ENCODE measurements around the gene AHCYL2. TPM values are rescaled to one million over a fixed set of nuclear protein-coding genes. Genes with fewer than 3 reads are reported as not detected.

Gene AHCYL2
- polyA plus RNA-seq, 3 donors: 10.7 to 14.6 (median 12.1) TPM

DNA sequence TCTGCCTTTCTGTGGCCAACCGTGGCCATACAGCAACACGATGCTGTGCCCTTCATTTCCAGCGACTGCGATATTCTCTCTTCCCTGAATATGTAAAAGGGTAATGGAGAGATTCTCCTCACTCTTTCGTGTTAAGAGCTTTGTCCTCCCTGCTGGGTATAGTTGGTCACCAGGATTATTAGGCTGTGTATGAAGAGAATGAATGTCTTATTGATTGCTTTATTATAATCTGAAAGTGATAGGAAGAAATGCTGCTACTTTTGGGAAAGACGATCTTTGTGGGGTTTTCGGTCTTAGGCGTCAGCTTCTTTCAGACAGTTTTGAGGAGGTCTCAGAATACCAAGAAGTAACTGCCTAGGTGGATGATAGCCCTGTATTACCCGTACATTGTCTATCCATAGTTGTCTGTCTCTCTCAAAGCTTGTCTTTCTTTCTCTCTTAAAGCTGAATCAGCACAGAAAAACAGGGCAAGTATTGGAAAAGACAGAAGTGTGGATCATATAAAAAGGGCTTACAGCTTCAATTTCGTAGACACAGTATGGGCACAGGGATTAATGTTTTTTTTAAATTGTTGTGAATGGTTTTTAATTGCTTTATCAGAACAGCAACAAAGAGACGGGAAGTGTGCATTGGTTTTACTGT, 1.2 kb downstream of the AHCYL2 start:
- Histone ChIP-seq H2AFZ (ENCODE audit: insufficient read depth, low read depth, low read length, poor library complexity, severe bottlenecking) (peak overlapping the region; percentile 89), H3K9me3 (replicated peaks in 1 of 2; ENCODE audit: control insufficient read depth in 1 of 2, insufficient read depth in 1 of 2, low read length in 2 of 2) (no peaks in the 10 kb centered on the region), H3K9ac (ENCODE audit: insufficient read depth, low read length, poor library complexity, severe bottlenecking) (peak overlapping the region; percentile 84), H3K27me3 (ENCODE audit: control insufficient read depth in 2 of 2, insufficient read depth in 2 of 2, low read length in 2 of 2) (no peaks in the 10 kb centered on the region), H3K4me3 (replicated peaks in 1 of 3; ENCODE audit: low read depth in 2 of 3, low read length in 3 of 3) (peak overlapping the region; percentile 69 to 88 (median 83)), H3K27ac (ENCODE audit: low read depth in 1 of 2, low read length in 2 of 2) (peak overlapping the region in 1 of 2 donors; percentile 99), H3K79me2 (ENCODE audit: insufficient read depth, low read length) (peaks cover 42% of the 10 kb centered on the region), H4K20me1 (ENCODE audit: insufficient read depth, low read length) (peaks cover 22% of the 10 kb centered on the region), H3K4me2 (replicated peaks; ENCODE audit: extremely low read depth, low read length, poor library complexity, severe bottlenecking) (peak overlapping the region; percentile 94), H3K4me1 (ENCODE audit: control insufficient read depth in 1 of 2, insufficient read depth in 2 of 2, low read length in 2 of 2) (peaks cover 33 to 35% of the 10 kb centered on the region in 2 donors), H3K36me3 (replicated peaks in 1 of 2; ENCODE audit: control insufficient read depth in 1 of 2, insufficient read depth in 2 of 2, low read length in 2 of 2) (no peaks in the 10 kb centered on the region)
- Mint-ChIP-seq H3K4me3 (peak overlapping the region; percentile 94 to 96), H3K4me1 (peaks cover 34% of the 10 kb centered on the region), H3K9me3 (no peaks in the 10 kb centered on the region), H3K27ac (peak overlapping the region in 4 of 7 donors; percentile 77 to 100 (median 88)), H3K27me3 (ENCODE audit: low read depth in 3 of 3) (peaks cover 0 to 1% (median 0%) of the 10 kb centered on the region in 3 donors), H3K36me3 (peaks cover 0 to 11% of the 10 kb centered on the region in 2 donors)
- WGBS (ENCODE audit: insufficient coverage): 30% methylated on average over 3 of the region's 11 CpGs
- TF ChIP-seq, protein P1, sequence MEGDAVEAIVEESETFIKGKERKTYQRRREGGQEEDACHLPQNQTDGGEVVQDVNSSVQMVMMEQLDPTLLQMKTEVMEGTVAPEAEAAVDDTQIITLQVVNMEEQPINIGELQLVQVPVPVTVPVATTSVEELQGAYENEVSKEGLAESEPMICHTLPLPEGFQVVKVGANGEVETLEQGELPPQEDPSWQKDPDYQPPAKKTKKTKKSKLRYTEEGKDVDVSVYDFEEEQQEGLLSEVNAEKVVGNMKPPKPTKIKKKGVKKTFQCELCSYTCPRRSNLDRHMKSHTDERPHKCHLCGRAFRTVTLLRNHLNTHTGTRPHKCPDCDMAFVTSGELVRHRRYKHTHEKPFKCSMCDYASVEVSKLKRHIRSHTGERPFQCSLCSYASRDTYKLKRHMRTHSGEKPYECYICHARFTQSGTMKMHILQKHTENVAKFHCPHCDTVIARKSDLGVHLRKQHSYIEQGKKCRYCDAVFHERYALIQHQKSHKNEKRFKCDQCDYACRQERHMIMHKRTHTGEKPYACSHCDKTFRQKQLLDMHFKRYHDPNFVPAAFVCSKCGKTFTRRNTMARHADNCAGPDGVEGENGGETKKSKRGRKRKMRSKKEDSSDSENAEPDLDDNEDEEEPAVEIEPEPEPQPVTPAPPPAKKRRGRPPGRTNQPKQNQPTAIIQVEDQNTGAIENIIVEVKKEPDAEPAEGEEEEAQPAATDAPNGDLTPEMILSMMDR (IDR thresholded peaks at IDR 0.05): no peak
- no peak for DNase-seq
- intact Hi-C loops (cut with micrococcal nuclease): no loop called here

DNA sequence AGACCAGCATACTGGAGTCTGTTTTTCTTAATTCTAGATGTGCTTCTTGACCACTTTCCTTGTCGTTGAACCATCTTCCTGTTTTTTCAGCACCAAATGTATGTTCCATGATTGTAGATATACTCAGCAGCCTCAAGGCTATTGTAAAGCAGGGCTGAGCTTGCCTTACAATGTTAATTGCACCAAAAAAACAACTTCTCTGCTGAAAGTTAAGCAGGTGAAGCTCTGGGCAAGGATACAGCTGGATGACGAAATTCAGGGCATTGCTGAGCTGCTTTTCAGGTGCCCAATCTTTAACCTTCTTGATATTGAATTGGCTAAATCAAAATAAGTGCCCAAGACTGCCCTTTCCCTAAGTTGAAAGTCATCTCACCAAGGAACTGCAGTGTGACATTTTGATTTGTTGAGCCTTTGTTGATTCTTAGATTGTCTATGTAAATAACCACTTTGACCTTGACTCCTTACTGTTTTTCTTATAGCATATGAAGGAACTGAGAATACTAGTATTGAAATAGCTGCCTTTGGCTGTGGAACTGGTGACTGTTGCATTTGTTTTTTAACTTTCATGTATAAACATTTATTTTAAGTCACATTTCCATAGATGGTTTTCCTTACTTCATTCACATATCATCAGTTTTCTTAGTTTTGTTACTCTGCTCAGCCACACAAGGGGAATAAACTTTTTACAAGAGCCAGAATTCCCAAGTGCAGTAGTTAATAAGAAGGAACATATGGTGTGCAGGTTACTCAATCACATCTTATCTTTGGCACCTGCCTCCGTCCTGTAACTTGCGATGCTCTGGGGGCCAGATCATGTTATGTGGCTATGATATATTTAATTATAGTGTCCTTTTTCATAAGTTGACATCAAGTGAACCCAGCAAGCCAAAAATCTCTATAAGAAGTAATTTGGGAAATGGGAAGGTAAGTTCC, 3.1 kb downstream of the AHCYL2 start:
- H3K4me3 Mint-ChIP-seq: no peak overlapping the region
- TF ChIP-seq, protein P1 (IDR thresholded peaks at IDR 0.05): no peak
- peaks cover 24 to 25% of the 10 kb centered on the region in 2 donors for H3K4me1 ChIP-seq (ENCODE audit: control insufficient read depth in 1 of 2, insufficient read depth in 2 of 2, low read length in 2 of 2)
- H3K4me2 ChIP-seq (replicated peaks; ENCODE audit: extremely low read depth, low read length, poor library complexity, severe bottlenecking): no peak overlapping the region
- no peaks in the 10 kb centered on the region for H3K36me3 ChIP-seq (replicated peaks in 1 of 2; ENCODE audit: control insufficient read depth in 1 of 2, insufficient read depth in 2 of 2, low read length in 2 of 2)
- peaks cover 25% of the 10 kb centered on the region for H3K4me1 Mint-ChIP-seq
- no peaks in the 10 kb centered on the region for H3K27me3 ChIP-seq (ENCODE audit: control insufficient read depth in 2 of 2, insufficient read depth in 2 of 2, low read length in 2 of 2)
- 69% methylated on average over 2 of the region's 4 CpGs for WGBS (ENCODE audit: insufficient coverage)
- no peak overlapping the region for H3K4me3 ChIP-seq (replicated peaks in 1 of 3; ENCODE audit: low read depth in 2 of 3, low read length in 3 of 3)
- H3K27me3 Mint-ChIP-seq (ENCODE audit: low read depth in 3 of 3): no peaks in the 10 kb centered on the region
- intact Hi-C loops (cut with micrococcal nuclease): no loop called here
- peaks cover 3 to 16% of the 10 kb centered on the region in 2 donors for H3K36me3 Mint-ChIP-seq
- no peaks in the 10 kb centered on the region for H3K9me3 Mint-ChIP-seq
- H3K79me2 ChIP-seq (ENCODE audit: insufficient read depth, low read length): peaks cover 57% of the 10 kb centered on the region
- H3K27ac ChIP-seq (ENCODE audit: low read depth in 1 of 2, low read length in 2 of 2): no peak overlapping the region
- H2AFZ ChIP-seq (ENCODE audit: insufficient read depth, low read depth, low read length, poor library complexity, severe bottlenecking): no peak overlapping the region
- H3K9me3 ChIP-seq (replicated peaks in 1 of 2; ENCODE audit: control insufficient read depth in 1 of 2, insufficient read depth in 1 of 2, low read length in 2 of 2): no peaks in the 10 kb centered on the region
- peaks cover 38% of the 10 kb centered on the region for H4K20me1 ChIP-seq (ENCODE audit: insufficient read depth, low read length)
- H3K27ac Mint-ChIP-seq: no peak overlapping the region
- no peak for DNase-seq
- no peak overlapping the region for H3K9ac ChIP-seq (ENCODE audit: insufficient read depth, low read length, poor library complexity, severe bottlenecking)
